Hepatocyte (in vitro differentiated cells): ENCODE measurements around the gene TTC28.

Source experiments
- CTCF ChIP-seq: fragments of 200-600 bp; sonication (generic); IDR thresholded peaks from 2 replicates; pipeline ENCODE4 v1.5.1; 2016; ENCODE audit warnings: antibody characterized with exemption, mild to moderate bottlenecking; ENCODE audit not compliant: poor library complexity
- EZH2 ChIP-seq: fragments of 200-600 bp; sonication (generic); IDR thresholded peaks from 2 replicates; pipeline ENCODE4 v1.6.1; 2016; ENCODE audit warnings: antibody characterized with exemption, mild to moderate bottlenecking, borderline replicate concordance
- EZH2phosphoT487 ChIP-seq: fragments of 200-600 bp; sonication (generic); IDR thresholded peaks from one replicate; pipeline ENCODE4 v1.6.1; 2018; ENCODE audit warnings: antibody characterized with exemption, mild to moderate bottlenecking, low read depth, moderate library complexity; ENCODE audit not compliant: unreplicated experiment, severe bottlenecking

- TF ChIP-seq CTCF (no peak), EZH2 (no peak), EZH2phosphoT487 (no peak)
These were observed 650.3 kb downstream of the TTC28 start for GRCh38 chr22:28029201-28029948.
